GM19438 (cell line): ENCODE data around the gene ZNF587B.
"Not testable (repeated sequence)": the region's sequence is repeated elsewhere in the genome, so short reads cannot be mapped to it uniquely, and the experiment has no call there.

ENCODE experiments used
- ATAC-seq: cut with Tn5 transposase; IDR thresholded peaks from one replicate; pipeline ENCODE4 v1.9.1; 2021; ENCODE audit warnings: low read depth; ENCODE audit not compliant: unreplicated experiment

ZNF587B gene

DNA sequence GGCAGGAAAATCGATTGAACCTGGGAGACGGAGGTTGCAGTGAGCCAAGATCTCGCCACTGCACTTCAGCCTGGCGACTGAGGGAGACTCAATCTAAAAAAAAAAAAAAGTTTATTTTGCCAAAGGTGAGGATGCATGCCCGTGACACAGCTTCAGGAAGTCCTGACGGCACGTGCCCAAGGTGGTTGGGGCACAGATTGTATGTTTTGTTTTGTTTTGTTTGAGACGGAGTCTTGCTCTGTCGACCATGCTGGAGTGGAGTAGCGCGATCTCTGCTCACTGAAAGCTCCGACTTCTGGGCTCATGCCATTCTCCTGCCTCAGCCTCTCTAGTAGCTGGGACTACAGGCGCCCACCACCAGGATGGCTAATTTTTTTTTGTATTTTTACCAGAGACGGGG, 12.1 kb upstream of the ZNF587B start:
- no peak for ATAC-seq

DNA sequence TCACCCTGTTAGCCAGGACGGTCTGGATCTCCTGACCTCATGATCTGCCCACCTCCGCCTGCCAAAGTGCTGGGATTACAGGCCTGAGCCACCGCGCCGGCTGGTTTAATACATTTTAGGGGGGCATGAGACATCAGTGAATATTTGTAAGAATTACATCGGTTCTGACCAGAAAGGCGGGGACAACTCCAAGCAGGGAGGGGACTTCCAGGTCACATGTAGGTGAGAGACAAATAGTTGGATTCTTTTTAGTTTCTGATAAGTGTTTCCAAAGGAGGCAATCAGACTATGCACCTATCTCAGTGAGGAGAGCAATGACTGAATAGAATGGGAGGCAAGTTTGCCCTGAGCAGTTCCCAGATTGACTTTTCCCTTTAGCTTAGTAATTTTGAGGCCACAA, 11.7 kb upstream of the ZNF587B start:
- ATAC-seq, result no peak

DNA sequence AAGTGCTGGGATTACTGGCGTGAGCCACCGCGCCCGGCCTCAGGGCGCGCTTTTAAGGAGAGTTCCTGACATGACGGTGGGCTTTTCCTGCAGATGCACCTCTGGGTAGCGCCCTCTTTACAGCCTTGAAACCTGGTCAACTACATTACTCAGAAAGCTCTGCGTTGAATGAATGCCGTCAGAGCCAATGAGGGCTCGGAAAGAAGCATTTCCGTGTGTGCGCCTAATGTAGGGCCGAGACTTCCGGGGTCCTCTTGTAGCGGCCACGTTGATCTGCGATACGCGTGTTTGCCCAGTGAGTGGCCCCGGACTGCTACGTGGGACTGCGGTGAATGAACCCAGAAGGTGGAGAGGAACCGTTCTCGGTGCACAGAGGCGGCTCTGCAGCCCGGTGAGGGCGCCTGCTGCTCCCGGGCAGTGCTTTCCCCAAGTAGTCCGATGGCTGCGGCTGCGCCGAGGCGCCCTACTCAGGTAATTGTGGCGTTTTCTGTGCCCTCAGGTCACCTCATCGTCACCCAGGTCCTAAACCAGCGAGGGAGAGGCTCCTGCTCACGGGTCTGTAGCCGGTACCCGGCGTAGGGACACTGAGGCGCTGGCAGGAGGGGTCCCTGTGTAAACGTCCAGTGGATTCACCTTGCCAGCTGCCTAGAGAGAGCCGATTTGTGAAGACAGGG, 10.5 kb upstream of the ZNF587B start:
- ATAC-seq, result peak; percentile 90

DNA sequence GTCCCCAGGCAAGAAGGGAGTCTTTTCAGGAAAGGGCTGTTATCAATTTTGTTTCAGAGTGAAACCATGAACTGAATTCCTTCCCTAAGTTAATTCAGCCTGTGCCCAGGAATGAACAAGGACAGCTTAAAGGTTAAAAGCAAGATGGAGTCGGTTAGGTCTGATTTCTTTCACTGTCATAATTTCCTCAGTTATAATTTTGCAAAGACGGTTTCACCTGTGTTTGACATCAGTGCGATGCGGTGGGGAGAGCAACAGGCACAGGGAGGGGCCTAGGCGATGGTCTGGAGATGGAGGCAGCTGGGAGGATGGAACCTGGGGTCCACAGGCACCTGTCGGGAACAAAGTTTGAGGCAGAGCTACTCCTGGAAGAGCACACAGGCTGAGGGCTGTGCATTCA, 9.5 kb upstream of the ZNF587B start:
- ATAC-seq, result no peak

DNA sequence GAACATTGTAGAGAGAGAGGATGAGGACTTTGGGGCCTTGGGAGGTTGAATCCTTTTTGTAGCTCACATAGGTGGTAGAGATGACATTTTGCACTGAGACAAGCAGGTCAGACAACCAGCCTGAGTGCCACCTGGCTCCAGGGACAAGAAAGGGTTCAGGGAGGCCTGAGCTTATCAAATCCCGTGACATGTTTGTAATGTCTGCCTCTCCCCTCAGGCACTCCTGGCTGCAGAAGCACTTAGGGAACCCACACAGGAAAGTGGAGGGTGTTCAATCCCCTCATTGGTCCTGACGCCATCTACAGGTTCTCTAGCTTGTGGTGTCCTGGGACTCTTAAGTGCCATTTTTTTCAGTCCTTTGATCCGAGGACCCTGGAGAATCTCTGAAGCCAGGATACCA, 9.0 kb upstream of the ZNF587B start:
- ATAC-seq, result not testable (repeated sequence)

DNA sequence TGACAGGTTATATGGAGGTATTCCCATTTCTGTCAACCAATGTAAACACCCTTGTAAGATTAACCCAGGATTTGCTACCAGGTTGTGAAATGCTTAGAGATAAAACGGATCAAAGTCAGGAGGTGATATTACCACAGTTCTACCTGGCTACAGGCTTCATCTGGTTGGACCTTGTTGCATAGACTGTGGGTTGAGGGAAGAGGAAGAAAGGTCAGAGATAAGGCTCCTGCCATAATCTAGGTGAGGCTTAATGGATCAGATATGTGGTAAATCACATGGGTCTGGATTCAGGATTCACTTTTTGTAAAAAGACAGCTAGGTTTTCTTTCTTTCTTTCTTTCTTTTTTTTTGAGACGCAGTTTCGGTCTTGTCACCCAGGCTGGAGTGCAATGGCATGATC, 8.6 kb upstream of the ZNF587B start:
- not testable (repeated sequence) for ATAC-seq

DNA sequence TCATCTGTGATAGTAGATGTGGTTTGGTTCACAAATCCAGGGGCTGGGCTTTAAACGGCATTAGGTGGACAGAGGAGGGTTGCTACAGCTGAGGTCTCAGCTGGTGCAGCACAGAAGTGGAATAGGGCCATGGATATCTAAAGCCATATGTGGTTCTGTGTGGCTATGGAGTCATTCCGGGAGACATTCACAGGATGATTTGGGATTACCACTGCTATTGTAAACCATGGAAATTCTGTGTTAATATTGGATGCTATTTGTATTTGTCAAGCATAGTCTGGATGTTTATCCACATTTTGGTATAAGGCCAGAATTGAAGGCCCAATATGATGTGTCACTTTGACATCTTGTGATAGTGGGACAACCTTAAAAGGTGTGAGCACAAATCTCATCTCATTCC, 6.9 kb upstream of the ZNF587B start:
- not testable (repeated sequence) for ATAC-seq

DNA sequence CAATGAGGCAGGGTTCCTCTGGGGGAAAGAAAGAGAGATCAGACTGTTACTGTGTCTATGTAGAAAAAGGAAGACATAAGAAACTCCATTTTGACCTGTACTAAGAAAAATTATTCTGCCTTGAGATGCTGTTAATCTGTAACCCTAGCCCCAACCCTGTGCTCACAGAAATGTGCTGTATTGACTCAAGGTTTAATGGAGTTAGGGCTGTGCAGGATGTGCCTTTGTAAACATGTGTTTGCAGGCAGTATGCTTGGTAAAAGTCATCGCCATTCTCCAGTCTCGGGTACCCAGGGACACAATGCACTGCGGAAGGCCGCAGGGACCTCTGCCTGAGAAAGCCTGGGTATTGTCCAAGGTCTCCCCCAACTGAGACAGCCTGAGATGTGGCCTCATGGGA, 6.5 kb upstream of the ZNF587B start:
- not testable (repeated sequence) for ATAC-seq

DNA sequence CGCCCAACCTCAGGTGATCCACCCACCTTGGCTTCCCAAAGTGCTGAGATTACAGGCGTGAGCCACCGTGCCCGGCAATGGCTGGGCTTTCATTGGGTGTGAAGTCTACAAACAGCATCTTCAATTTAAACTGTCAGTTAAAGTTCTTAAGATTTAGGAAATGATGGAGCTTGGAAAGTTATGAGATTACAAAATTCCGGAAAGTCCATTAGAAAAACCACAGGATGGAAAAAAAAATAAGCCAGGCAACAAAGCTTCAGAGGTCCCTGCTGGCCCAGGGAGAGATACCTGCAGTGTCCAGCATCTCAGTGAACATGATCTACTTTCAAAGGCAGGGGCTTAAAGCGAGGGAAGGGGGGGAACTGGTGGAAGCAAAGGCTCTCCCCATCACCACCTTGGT, 4.6 kb upstream of the ZNF587B start:
- ATAC-seq, result no peak

DNA sequence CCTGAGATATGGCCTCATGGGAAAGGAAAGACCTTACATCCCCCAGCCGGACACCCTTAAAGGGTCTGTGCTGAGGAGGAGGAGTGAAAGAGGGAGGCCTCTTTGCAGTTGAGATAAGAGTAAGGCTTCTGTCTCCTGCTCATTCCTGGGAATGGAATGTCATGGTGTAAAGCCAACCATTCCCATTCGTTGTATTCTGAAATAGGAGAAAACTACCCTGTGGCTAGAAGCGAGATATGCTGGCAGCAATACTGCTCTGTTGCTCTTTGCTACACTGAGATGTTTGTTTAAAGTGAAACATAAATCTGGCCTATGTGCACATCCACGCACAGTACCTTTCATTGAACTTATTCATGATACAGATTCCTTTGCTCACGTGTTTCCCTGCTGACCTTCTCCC, 783 bp upstream of the ZNF587B start:
- ATAC-seq, result no peak

DNA sequence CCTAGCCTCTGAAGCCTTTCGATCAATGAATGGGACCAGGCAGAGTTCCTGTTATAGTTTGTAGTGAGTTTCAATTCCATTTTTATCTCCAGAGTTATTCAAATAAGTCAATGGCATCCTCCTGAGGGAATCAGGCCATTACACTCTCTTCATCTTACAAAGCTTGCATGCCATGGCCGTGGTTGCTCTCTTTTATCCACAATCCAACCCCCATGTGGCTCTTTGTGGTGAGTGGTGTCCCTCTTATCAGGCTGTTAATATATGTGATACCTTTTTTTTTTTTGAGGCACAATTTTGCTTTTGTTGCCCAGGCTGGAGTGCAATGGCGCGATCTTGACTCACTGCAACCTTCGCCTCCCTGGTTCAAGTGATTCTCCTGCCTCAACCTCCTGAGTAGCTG, 6.9 kb downstream of the ZNF587B start:
- not testable (repeated sequence) for ATAC-seq

DNA sequence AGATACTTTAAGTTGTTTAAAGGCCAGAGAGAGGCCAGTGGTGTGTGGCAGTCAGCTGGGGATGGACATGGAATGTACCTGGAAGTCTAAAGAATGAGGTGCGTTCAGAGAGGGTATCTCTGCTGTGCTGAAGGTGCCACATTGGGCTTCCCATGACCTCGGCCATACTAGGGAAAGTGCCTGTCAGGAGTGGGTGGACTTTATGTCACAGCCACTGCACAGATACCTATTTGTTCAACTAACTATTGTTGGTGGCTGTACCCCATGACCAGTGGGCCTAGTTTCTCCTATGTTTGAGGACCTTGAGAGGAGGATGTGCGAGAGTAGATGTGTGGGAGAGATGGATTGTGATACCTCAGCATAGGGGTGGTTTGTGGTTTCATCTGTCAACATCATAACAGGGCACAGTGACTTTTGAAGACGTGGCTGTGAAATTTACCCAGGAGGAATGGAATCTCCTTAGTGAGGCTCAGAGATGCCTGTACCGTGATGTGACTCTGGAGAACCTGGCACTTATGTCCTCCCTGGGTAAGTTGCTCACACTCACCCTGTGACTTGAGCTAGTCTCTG, 8.6 kb downstream of the ZNF587B start:
- not testable (repeated sequence) for ATAC-seq

DNA sequence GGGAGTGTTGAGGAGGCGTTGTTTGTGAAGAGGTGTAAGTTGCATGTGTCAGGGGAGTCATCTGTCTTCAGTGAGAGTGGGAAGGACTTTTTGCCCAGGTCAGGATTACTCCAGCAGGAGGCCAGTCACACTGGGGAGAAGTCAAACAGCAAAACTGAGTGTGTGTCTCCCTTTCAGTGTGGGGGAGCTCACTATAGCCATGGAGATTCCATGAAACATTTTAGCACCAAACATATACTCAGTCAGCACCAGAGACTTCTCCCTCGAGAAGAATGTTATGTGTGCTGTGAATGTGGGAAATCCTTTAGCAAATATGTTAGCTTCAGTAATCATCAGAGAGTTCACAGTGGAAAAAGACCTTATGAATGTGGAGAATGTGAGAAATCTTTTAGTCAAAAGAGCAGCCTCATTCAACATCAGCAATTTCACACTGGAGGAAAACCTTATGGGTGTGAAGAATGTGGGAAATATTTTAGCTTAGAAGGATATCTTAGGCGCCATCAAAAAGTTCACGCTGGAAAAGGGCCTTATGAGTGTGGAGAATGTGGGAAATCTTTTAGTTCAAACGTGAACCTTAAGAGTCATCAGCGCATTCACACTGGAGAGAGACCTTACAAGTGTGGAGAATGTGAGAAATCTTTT, 11.1 kb downstream of the ZNF587B start:
- no peak for ATAC-seq

DNA sequence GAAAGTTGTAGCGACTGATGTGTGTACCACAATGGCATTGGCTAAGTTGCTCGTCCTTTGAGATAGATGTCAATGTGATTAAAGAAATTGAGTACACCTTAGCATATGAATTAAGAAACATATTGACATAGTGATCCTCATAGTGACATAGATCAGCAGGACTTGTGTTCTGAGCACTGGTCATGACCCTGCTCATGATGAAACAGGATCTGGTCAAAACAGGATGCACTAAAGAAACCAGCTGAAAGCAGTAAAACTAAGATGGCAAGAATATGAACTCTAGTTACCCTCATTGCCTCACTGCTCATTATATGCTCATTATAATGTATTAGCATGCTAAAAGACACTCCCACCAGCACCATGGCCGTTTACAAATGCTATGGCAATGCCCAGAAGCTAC, 17.1 kb downstream of the ZNF587B start:
- not testable (repeated sequence) for ATAC-seq

DNA sequence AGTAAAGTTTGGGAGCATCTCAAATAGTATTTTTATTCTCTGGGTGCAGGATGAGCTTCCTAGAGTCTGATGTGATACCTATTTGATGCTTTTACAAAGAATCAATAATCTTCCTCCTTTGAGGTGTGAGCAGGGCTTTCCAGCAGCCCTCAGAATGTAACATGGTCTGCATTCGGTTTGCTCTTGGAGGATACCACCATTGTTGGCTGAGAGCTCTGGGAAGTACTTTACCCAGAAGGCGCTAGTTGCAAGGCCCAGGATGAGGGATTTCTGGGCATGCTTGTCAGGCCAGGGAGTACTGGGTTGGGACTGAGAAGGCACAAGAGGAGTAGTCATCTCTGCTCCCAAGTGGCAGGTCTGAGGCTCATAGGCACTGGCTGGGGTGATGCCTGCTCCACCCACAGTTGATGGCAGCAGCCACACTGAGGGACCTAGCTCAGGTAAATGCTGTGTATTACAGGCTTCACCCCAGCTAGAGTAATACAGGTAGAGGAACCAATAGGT, 19.1 kb downstream of the ZNF587B start:
- ATAC-seq, result peak; percentile 20

DNA sequence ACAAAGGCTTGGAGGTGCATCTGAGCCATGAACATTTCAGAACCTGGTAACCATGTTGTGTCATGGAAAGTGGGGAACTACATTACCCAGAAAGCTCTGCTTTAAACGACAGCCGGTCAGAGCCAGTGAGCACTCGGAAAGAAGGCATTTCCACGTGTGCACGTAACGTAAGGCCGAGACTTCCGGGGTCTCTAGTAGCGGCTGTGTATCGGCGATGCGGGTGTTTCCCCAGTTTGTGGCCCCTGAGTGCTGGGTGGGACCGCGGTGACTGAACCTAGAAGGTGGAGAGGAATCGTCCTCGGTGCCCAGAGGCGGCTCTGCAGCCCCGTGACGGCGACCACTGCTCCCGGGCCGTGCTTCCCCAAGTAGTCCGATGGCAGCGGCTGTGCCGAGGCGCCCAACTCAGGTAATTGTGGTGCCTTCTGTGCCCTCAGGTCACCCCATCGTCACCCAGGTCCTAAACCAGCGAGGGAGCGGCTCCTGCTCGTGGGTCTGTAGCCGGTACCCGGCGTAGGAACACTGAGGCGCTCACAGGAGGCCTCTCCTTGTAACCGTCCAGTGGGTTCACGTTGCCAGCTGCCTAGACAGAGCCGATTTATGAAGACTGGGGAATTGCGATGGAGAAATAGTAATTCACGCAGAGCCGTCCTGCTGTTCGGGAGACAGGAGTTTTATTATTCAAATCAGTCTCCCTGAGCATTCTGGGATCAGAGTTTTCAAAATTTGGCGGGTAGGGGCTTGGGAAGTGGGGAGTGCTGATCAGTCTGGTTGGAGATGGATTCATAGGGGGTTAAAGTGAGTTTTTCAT, 19.8 kb downstream of the ZNF587B start, which contains the start of gene ZNF587:
TSS of gene ZNF587 (plus strand) at position 194 of the 808 bp plus-strand sequence. CDS start at position 374, 180 bp downstream.
- ATAC-seq, result peak; percentile 86

DNA sequence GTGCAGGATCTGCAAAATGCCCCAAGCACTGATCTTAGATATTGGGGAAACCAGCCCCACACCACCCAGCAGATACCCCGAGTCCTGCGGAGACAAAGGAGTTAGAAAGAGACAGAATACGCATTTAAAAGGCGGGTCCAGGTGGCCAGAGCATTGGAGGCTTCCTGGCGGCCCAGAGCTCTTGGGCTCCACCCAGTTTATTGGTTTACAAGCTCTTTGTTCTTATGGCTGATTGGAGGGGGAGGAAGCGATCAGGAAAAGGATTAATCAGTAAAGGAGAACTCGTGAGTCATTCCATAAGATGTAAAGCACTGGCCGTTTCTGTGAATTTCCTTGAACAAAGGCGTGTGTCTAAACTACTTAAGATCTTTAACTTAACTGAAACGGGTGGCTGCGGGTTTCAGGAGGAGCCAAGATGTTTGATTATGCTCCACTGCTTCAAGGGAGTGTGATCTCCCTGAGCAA, 20.5 kb downstream of the ZNF587B start:
- ATAC-seq, result no peak

DNA sequence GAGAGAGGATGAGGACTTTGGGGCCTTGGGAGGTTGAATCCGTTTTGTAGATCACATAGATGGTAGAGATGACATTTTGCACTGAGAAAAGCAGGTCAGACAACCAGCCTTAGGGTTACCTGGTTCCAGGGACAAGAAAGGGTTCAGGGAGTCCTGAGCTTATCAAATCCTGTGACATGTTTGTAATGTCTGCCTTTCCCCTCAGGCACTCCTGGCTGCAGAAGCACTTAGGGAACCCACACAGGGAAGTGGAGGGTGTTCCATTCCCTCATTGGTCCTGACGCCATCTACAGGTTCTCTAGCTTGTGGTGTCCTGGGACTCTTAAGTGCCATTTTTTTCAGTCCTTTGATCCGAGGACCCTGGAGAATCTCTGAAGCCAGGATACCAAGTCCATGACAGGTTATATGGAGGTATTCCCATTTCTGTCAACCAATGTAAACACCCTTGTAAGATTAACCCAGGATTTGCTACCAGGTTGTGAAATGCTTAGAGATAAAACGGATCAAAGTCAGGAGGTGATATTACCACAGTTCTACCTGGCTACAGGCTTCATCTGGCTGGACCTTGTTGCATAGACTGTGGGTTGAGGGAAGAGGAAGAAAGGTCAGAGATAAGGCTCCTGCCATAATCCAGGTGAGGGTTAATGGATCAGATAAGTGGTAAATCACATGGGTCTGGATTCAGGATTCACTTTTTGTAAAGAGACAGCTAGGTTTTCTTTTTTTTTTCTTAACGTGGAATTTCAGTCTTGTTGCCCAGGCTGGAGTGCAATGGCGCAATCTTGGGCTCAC, 21.9 kb downstream of the ZNF587B start:
- not testable (repeated sequence) for ATAC-seq

DNA sequence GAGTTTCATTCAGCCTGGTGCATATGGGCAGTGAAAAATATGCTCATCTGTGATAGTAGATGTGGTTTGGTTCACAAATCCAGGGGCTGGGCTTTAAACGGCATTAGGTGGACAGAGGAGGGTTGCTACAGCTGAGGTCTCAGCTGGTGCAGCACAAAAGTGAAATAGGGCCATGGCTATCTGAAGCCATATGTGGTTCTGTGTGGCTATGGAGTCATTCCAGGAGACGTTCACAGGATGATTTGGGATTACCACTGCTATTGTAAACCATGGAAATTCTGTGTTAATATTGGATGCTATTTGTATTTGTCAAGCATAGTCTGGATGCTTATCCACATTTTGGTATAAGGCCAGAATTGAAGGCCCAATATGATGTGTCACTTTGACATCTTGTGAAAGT, 24.0 kb downstream of the ZNF587B start:
- ATAC-seq, result not testable (repeated sequence)

DNA sequence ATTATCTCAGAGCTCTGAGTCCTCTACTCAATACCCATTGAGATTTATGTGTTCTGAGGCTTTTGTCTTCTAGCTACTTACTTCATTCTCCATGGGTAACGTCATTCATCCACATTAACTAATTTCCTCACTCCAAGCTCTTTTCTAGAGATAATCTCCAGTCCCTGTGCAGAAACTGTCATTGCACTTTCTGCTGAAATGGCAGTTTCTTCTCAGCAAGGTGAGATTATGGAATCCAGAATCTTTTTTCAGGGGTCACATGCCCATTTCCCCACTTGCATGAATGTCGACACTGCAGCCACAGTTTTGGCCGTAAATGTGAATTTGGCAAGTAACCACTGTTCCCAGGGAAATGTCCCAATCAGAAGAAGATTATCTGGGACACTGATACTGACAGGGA, 32.3 kb downstream of the ZNF587B start:
- not testable (repeated sequence) for ATAC-seq
